HL-60 (cell line): ENCODE data around the gene SFXN5.
"Not testable (repeated sequence)": the region's sequence is repeated elsewhere in the genome, so short reads cannot be mapped to it uniquely, and the experiment has no call there.

Experiments
- DNase-seq, 2 experiments: peaks; one replicate each; pipeline ENCODE4 v3.0.0-alpha.2; 2010 to 2020; ENCODE audit warnings: low read depth in 1 of 2, low spot score in 1 of 2
- H3K27ac ChIP-seq: fragments of 250-450 bp; sonication (Bioruptor Pico); replicated peaks from 2 replicates; pipeline ENCODE4 v1.5.1; 2020; ENCODE audit warnings: mild to moderate bottlenecking, moderate library complexity
- H3K27me3 ChIP-seq: fragments of 250-450 bp; sonication (Bioruptor Pico); 2 replicates; pipeline ENCODE4 v1.5.1; 2021; ENCODE audit warnings: mild to moderate bottlenecking, moderate library complexity; ENCODE audit not compliant: insufficient read depth, poor library complexity, severe bottlenecking
- H3K4me3 ChIP-seq: replicated peaks from 2 replicates; pipeline ENCODE4 v1.5.1; 2011; ENCODE audit warnings: mild to moderate bottlenecking, control low read depth, low read length; ENCODE audit not compliant: insufficient read depth
- GABPA ChIP-seq: IDR thresholded peaks from 2 replicates; pipeline ENCODE4 v1.6.1; 2012; ENCODE audit warnings: low read depth
- POLR2AphosphoS5 ChIP-seq: IDR thresholded peaks from 2 replicates; pipeline ENCODE4 v1.6.1; 2012; ENCODE audit warnings: low read depth
- SPI1 ChIP-seq: IDR thresholded peaks from 2 replicates; pipeline ENCODE4 v1.6.1; 2012; ENCODE audit warnings: low read depth, mild to moderate bottlenecking, borderline replicate concordance
- TF ChIP-seq, protein P1 (sequence below): IDR thresholded peaks from one replicate; pipeline ENCODE4 v1.5.1; 2011; ENCODE audit warnings: low read length, control low read depth, inconsistent platforms; ENCODE audit not compliant: insufficient read depth
- TF ChIP-seq, protein P2 (sequence below): IDR thresholded peaks from 2 replicates; pipeline ENCODE4 v1.6.1; 2012; ENCODE audit warnings: low read depth; ENCODE audit not compliant: insufficient replicate concordance

SFXN5 gene

DNA sequence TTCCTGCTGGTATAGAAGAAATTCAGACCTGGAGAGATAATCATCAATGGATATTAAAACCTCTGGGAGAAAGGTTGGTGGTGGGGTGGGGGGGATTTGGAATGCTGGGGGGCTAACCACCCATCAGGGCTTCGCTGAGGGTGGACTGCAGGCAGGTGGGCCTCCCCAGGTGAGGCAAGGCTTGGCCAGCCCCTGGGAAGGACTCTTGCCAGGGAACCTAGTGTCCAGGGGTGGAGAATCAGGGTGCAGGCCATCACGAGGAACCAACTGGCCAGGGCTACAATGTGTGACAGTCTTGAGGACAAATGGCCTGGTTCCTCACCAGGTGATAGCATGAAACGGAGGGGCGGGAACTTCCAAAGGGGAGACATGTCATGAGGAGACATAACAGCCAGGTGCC is 29.4 kb upstream of the SFXN5 start:
- DNase-seq: no peak
- Histone ChIP-seq H3K4me3 (no peak overlapping the region), H3K27me3 (no peaks in the 10 kb centered on the region), H3K27ac (no peak overlapping the region)
- TF ChIP-seq GABPA (no peak), POLR2AphosphoS5 (no peak), SPI1 (no peak)
- TF ChIP-seq, protein P1, sequence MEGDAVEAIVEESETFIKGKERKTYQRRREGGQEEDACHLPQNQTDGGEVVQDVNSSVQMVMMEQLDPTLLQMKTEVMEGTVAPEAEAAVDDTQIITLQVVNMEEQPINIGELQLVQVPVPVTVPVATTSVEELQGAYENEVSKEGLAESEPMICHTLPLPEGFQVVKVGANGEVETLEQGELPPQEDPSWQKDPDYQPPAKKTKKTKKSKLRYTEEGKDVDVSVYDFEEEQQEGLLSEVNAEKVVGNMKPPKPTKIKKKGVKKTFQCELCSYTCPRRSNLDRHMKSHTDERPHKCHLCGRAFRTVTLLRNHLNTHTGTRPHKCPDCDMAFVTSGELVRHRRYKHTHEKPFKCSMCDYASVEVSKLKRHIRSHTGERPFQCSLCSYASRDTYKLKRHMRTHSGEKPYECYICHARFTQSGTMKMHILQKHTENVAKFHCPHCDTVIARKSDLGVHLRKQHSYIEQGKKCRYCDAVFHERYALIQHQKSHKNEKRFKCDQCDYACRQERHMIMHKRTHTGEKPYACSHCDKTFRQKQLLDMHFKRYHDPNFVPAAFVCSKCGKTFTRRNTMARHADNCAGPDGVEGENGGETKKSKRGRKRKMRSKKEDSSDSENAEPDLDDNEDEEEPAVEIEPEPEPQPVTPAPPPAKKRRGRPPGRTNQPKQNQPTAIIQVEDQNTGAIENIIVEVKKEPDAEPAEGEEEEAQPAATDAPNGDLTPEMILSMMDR: no peak
- TF ChIP-seq, protein P2, sequence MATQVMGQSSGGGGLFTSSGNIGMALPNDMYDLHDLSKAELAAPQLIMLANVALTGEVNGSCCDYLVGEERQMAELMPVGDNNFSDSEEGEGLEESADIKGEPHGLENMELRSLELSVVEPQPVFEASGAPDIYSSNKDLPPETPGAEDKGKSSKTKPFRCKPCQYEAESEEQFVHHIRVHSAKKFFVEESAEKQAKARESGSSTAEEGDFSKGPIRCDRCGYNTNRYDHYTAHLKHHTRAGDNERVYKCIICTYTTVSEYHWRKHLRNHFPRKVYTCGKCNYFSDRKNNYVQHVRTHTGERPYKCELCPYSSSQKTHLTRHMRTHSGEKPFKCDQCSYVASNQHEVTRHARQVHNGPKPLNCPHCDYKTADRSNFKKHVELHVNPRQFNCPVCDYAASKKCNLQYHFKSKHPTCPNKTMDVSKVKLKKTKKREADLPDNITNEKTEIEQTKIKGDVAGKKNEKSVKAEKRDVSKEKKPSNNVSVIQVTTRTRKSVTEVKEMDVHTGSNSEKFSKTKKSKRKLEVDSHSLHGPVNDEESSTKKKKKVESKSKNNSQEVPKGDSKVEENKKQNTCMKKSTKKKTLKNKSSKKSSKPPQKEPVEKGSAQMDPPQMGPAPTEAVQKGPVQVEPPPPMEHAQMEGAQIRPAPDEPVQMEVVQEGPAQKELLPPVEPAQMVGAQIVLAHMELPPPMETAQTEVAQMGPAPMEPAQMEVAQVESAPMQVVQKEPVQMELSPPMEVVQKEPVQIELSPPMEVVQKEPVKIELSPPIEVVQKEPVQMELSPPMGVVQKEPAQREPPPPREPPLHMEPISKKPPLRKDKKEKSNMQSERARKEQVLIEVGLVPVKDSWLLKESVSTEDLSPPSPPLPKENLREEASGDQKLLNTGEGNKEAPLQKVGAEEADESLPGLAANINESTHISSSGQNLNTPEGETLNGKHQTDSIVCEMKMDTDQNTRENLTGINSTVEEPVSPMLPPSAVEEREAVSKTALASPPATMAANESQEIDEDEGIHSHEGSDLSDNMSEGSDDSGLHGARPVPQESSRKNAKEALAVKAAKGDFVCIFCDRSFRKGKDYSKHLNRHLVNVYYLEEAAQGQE: no peak

DNA sequence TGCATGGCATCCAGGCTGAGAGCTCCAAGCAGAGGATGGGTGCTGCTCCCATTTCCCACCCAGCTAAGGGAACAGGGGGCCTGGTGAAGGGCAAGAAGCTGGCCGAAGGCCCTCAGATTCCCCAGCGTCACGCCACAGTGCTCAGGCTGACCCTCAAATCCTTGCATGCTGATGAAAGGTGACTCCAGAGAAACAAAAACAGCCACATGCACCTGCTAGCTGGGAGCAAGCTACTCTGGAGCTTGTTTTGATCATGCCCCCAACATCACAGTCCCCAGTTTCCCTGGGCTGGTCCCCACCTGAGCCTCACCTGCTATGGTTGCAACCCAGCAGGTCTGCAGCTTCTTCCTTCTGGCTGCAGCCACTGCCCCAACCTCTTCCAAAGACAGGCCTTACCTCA is 28.0 kb upstream of the SFXN5 start:
- no peak for DNase-seq
- Histone ChIP-seq H3K27ac (no peak overlapping the region), H3K27me3 (no peaks in the 10 kb centered on the region), H3K4me3 (no peak overlapping the region)
- TF ChIP-seq, protein P1: no peak
- TF ChIP-seq POLR2AphosphoS5 (no peak), GABPA (no peak), SPI1 (no peak)
- TF ChIP-seq, protein P2: no peak

DNA sequence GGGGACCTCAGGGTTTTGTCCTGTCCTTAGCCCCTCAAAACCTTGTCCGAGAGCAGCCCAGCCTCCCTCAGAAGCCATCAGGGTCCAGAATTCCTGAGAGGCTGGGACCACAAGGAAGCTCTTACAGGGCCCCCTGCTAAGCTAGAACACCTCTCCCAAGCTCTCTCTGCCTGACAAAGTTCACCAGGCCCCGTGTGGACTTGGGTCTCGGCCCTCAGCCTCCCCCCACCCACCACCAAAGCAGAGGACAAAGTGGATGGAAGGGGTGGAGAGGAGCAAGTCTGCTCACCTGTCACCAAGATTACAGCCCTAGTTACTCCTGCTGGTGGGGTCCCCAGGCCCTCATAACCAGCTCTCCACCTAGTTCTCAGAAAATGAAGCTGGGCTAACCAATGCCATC is 24.4 kb upstream of the SFXN5 start:
- no peak for DNase-seq
- Histone ChIP-seq H3K27me3 (no peaks in the 10 kb centered on the region), H3K4me3 (no peak overlapping the region), H3K27ac (no peak overlapping the region)
- TF ChIP-seq, protein P1: no peak
- TF ChIP-seq POLR2AphosphoS5: no peak
- no peak for TF ChIP-seq GABPA
- TF ChIP-seq SPI1: no peak
- TF ChIP-seq, protein P2: no peak

DNA sequence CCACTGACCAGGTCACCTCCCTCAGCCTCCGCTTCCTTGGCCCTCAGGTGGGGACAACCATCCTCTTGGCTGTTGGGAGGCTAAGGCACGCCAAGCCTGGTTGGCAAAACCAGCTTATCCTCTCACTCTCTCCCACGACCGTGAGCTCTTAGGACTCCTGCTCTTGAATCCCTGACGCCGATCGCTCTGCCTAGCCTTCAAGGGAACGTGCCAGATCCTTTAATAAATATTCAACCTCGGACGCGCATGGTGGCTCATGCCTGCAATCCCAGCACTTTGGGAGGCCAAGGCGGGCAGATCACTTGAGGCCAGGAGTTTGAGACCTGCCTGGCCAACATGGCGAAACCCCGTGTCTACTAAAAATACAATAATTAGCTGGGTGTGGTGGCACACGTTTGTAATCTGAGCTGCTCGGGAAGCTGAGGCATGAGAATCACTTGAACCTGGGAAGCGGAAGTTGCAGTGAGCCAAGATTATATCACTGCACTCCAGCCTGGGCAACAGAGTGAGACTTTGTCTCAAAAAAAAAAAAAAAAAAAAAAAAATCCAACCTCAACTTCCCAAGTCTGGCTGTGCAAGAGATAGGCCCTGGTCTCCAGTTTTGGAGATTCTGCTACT is 22.2 kb upstream of the SFXN5 start:
- not testable (repeated sequence) for H3K27me3 ChIP-seq, H3K4me3 ChIP-seq, H3K27ac ChIP-seq, DNase-seq
